ENCODE data around the gene TRPM8.

- TF ChIP-seq, protein P1, sequence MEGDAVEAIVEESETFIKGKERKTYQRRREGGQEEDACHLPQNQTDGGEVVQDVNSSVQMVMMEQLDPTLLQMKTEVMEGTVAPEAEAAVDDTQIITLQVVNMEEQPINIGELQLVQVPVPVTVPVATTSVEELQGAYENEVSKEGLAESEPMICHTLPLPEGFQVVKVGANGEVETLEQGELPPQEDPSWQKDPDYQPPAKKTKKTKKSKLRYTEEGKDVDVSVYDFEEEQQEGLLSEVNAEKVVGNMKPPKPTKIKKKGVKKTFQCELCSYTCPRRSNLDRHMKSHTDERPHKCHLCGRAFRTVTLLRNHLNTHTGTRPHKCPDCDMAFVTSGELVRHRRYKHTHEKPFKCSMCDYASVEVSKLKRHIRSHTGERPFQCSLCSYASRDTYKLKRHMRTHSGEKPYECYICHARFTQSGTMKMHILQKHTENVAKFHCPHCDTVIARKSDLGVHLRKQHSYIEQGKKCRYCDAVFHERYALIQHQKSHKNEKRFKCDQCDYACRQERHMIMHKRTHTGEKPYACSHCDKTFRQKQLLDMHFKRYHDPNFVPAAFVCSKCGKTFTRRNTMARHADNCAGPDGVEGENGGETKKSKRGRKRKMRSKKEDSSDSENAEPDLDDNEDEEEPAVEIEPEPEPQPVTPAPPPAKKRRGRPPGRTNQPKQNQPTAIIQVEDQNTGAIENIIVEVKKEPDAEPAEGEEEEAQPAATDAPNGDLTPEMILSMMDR (IDR thresholded peaks at IDR 0.05; ENCODE audit: low read length) = peak; percentile 68
- TF ChIP-seq EZH2 (IDR thresholded peaks at IDR 0.05; ENCODE audit: borderline replicate concordance, low read length) = no peak
Observed at GRCh38 chr2:233928594-233929351, 11.6 kb downstream of the TRPM8 start.
